ENCODE measurements around the gene POU6F2.

GRCh38 chr7:38962028-38962427 lies 15.7 kb upstream of the POU6F2 start:
- TF ChIP-seq, protein P1, sequence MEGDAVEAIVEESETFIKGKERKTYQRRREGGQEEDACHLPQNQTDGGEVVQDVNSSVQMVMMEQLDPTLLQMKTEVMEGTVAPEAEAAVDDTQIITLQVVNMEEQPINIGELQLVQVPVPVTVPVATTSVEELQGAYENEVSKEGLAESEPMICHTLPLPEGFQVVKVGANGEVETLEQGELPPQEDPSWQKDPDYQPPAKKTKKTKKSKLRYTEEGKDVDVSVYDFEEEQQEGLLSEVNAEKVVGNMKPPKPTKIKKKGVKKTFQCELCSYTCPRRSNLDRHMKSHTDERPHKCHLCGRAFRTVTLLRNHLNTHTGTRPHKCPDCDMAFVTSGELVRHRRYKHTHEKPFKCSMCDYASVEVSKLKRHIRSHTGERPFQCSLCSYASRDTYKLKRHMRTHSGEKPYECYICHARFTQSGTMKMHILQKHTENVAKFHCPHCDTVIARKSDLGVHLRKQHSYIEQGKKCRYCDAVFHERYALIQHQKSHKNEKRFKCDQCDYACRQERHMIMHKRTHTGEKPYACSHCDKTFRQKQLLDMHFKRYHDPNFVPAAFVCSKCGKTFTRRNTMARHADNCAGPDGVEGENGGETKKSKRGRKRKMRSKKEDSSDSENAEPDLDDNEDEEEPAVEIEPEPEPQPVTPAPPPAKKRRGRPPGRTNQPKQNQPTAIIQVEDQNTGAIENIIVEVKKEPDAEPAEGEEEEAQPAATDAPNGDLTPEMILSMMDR (IDR thresholded peaks at IDR 0.05), result no peak
- no peak for TF ChIP-seq POLR2A (IDR thresholded peaks at IDR 0.05)

Measured in right lobe of liver (tissue), 4 donors.